Nephron (organoid): Measurements from ENCODE around the gene ACAD11.

Source experiments
- H3K27ac Mint-ChIP-seq, 3 experiments: 2 replicates each; pipeline ENCODE4 v1.8.0; 2020; ENCODE audit warnings: mixed read lengths in 3 of 3, mild to moderate bottlenecking in 2 of 3, moderate library complexity in 1 of 3
- H3K27me3 Mint-ChIP-seq: 2 replicates; pipeline ENCODE4 v1.8.0; 2021; ENCODE audit warnings: low read depth, mild to moderate bottlenecking, moderate library complexity, mixed read lengths
- H3K36me3 Mint-ChIP-seq: 2 replicates; pipeline ENCODE4 v1.8.0; 2020; ENCODE audit warnings: low read depth, mixed read lengths
- H3K4me1 Mint-ChIP-seq: 2 replicates; pipeline ENCODE4 v1.8.0; 2020; ENCODE audit warnings: mixed read lengths
- H3K4me3 Mint-ChIP-seq, 3 experiments: 2 replicates each; pipeline ENCODE4 v1.8.0; 2020; ENCODE audit warnings: mild to moderate bottlenecking in 3 of 3, mixed read lengths in 3 of 3, moderate library complexity in 2 of 3
- H3K9me3 Mint-ChIP-seq: 2 replicates; pipeline ENCODE4 v1.8.0; 2020; ENCODE audit warnings: mixed read lengths
- CTCF ChIP-seq, 3 experiments: fragments of 200-600 bp; sonication (generic); IDR thresholded peaks; one replicate each; pipeline ENCODE4 v1.5.0; 2021; ENCODE audit warnings: antibody characterized with exemption in 3 of 3; ENCODE audit not compliant: unreplicated experiment in 3 of 3

Gene ACAD11

GRCh38 chr3:132509096-132509495 lies 150.5 kb downstream of the ACAD11 start:
- Mint-ChIP-seq H3K4me3 (no peak overlapping the region), H3K36me3 (peaks cover 74% of the 10 kb centered on the region), H3K27ac (no peak overlapping the region), H3K9me3 (no peaks in the 10 kb centered on the region), H3K4me1 (no peaks in the 10 kb centered on the region), H3K27me3 (no peaks in the 10 kb centered on the region)
- no peak for TF ChIP-seq CTCF (IDR thresholded peaks at IDR 0.05; ENCODE audit: unreplicated experiment in 3 of 3)
